HEK293 (cell line): ENCODE results near the gene MAP3K4.

Source experiments
- EGR2 ChIP-seq: fragments of 450-650 bp; formaldehyde crosslinking; IDR thresholded peaks from 2 replicates; pipeline ENCODE4 v1.5.1; 2016; ENCODE audit warnings: low read depth, missing biosample characterization, missing genetic modification characterization
- YY1 ChIP-seq: fragments of 450-650 bp; formaldehyde crosslinking; IDR thresholded peaks from 2 replicates; pipeline ENCODE4 v1.5.1; 2018; ENCODE audit warnings: missing biosample characterization, missing genetic modification characterization
- ZBTB21 ChIP-seq: fragments of 450-650 bp; formaldehyde crosslinking; IDR thresholded peaks from 2 replicates; pipeline ENCODE4 v1.5.1; 2017; ENCODE audit warnings: missing biosample characterization, missing genetic modification characterization
- ZIC2 ChIP-seq: fragments of 450-650 bp; formaldehyde crosslinking; IDR thresholded peaks from 2 replicates; pipeline ENCODE4 v1.5.1; 2016; ENCODE audit warnings: missing biosample characterization, missing genetic modification characterization
- ZNF266 ChIP-seq: fragments of 450-650 bp; formaldehyde crosslinking; IDR thresholded peaks from 2 replicates; pipeline ENCODE4 v1.5.1; 2016; ENCODE audit warnings: missing biosample characterization, missing genetic modification characterization, low read depth
- ZNF354C ChIP-seq: fragments of 450-650 bp; formaldehyde crosslinking; IDR thresholded peaks from 2 replicates; pipeline ENCODE4 v1.5.1; 2016; ENCODE audit warnings: missing biosample characterization, missing genetic modification characterization, low read depth, borderline replicate concordance
- ZNF549 ChIP-seq: fragments of 450-650 bp; IDR thresholded peaks from 2 replicates; pipeline ENCODE4 v1.5.1; 2018; ENCODE audit warnings: missing biosample characterization, missing genetic modification characterization, mild to moderate bottlenecking, inconsistent platforms, moderate library complexity
- ZNF571 ChIP-seq: fragments of 450-650 bp; formaldehyde crosslinking; IDR thresholded peaks from 2 replicates; pipeline ENCODE4 v1.5.0; 2017; ENCODE audit warnings: missing biosample characterization, missing genetic modification characterization
- ZNF629 ChIP-seq: fragments of 450-650 bp; formaldehyde crosslinking; IDR thresholded peaks from 2 replicates; pipeline ENCODE4 v1.5.1; 2017; ENCODE audit warnings: missing biosample characterization, missing genetic modification characterization
- TF ChIP-seq, protein P1 (sequence below): fragments of 450-650 bp; formaldehyde crosslinking; IDR thresholded peaks from 2 replicates; pipeline ENCODE4 v1.5.1; 2016; ENCODE audit warnings: missing biosample characterization, missing genetic modification characterization
- TF ChIP-seq, protein P2 (sequence below): fragments of 450-650 bp; formaldehyde crosslinking; IDR thresholded peaks from 2 replicates; pipeline ENCODE4 v1.5.1; 2017; ENCODE audit warnings: missing biosample characterization, mild to moderate bottlenecking, missing genetic modification characterization, moderate library complexity
- TF ChIP-seq, protein P3 (sequence below): fragments of 450-650 bp; formaldehyde crosslinking; IDR thresholded peaks from 2 replicates; pipeline ENCODE4 v1.5.1; 2016; ENCODE audit warnings: missing biosample characterization, missing genetic modification characterization

DNA sequence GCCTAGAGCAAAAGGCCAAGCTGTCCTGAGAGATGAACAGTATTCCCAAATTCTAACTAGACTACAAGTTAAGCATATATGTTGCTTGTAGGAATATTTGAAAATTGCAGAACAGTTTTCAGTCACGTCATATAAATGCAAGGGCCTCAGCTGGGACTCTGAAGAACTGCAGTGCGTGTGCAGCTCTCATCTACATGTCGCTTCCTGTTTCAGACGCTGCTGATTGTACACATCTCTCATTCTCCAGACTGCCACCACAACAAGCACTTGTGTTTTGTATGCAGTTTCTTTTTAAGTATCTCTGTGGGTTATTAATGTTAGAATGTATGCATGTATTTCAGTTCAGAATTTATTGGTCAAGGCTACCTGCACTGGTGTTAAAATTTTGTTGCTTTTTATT, 119.7 kb downstream of the MAP3K4 start:
- TF ChIP-seq, protein P1, sequence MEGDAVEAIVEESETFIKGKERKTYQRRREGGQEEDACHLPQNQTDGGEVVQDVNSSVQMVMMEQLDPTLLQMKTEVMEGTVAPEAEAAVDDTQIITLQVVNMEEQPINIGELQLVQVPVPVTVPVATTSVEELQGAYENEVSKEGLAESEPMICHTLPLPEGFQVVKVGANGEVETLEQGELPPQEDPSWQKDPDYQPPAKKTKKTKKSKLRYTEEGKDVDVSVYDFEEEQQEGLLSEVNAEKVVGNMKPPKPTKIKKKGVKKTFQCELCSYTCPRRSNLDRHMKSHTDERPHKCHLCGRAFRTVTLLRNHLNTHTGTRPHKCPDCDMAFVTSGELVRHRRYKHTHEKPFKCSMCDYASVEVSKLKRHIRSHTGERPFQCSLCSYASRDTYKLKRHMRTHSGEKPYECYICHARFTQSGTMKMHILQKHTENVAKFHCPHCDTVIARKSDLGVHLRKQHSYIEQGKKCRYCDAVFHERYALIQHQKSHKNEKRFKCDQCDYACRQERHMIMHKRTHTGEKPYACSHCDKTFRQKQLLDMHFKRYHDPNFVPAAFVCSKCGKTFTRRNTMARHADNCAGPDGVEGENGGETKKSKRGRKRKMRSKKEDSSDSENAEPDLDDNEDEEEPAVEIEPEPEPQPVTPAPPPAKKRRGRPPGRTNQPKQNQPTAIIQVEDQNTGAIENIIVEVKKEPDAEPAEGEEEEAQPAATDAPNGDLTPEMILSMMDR (tag by site-specific recombination), result no peak
- TF ChIP-seq ZNF571 (tag by site-specific recombination) (no peak), EGR2 (tag by site-specific recombination) (no peak), YY1 (tag by site-specific recombination) (no peak), ZNF354C (no peak), ZNF549 (tag by site-specific recombination) (no peak), ZBTB21 (tag by site-specific recombination) (no peak), ZNF266 (no peak), ZIC2 (tag by site-specific recombination) (no peak), ZNF629 (tag by site-specific recombination) (no peak)
- TF ChIP-seq, protein P2, sequence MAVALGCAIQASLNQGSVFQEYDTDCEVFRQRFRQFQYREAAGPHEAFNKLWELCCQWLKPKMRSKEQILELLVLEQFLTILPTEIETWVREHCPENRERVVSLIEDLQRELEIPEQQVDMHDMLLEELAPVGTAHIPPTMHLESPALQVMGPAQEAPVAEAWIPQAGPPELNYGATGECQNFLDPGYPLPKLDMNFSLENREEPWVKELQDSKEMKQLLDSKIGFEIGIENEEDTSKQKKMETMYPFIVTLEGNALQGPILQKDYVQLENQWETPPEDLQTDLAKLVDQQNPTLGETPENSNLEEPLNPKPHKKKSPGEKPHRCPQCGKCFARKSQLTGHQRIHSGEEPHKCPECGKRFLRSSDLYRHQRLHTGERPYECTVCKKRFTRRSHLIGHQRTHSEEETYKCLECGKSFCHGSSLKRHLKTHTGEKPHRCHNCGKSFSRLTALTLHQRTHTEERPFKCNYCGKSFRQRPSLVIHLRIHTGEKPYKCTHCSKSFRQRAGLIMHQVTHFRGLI, result no peak
- TF ChIP-seq, protein P3, sequence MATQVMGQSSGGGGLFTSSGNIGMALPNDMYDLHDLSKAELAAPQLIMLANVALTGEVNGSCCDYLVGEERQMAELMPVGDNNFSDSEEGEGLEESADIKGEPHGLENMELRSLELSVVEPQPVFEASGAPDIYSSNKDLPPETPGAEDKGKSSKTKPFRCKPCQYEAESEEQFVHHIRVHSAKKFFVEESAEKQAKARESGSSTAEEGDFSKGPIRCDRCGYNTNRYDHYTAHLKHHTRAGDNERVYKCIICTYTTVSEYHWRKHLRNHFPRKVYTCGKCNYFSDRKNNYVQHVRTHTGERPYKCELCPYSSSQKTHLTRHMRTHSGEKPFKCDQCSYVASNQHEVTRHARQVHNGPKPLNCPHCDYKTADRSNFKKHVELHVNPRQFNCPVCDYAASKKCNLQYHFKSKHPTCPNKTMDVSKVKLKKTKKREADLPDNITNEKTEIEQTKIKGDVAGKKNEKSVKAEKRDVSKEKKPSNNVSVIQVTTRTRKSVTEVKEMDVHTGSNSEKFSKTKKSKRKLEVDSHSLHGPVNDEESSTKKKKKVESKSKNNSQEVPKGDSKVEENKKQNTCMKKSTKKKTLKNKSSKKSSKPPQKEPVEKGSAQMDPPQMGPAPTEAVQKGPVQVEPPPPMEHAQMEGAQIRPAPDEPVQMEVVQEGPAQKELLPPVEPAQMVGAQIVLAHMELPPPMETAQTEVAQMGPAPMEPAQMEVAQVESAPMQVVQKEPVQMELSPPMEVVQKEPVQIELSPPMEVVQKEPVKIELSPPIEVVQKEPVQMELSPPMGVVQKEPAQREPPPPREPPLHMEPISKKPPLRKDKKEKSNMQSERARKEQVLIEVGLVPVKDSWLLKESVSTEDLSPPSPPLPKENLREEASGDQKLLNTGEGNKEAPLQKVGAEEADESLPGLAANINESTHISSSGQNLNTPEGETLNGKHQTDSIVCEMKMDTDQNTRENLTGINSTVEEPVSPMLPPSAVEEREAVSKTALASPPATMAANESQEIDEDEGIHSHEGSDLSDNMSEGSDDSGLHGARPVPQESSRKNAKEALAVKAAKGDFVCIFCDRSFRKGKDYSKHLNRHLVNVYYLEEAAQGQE (tag by site-specific recombination), result no peak
